RWPE2 (cell line): ENCODE data around the gene IGHMBP2.
A peak's percentile ranks its signal among the peaks of the same experiment; 100 is the strongest.
"Not testable (repeated sequence)": the region's sequence is repeated elsewhere in the genome, so short reads cannot be mapped to it uniquely, and the experiment has no call there.

Source experiments
- ATAC-seq: fragments of 200-7000 bp; cut with Tn5 transposase; 3 replicates; pipeline ENCODE4 v1.9.1; 2021; ENCODE audit warnings: low read depth
- DNase-seq: peaks from one replicate; pipeline ENCODE4 v3.0.0-alpha.2; 2020; ENCODE audit warnings: low spot score
- H3K27ac ChIP-seq: fragments of 450-650 bp; 2 replicates; pipeline ENCODE4 v1.5.1; 2017; ENCODE audit warnings: mild to moderate bottlenecking; ENCODE audit not compliant: poor library complexity, severe bottlenecking
- H3K27me3 ChIP-seq: fragments of 250-450 bp; sonication (Bioruptor Pico); 2 replicates; pipeline ENCODE4 v1.5.1; 2021; ENCODE audit warnings: mild to moderate bottlenecking, moderate library complexity; ENCODE audit not compliant: insufficient read depth, poor library complexity, severe bottlenecking
- H3K36me3 ChIP-seq: fragments of 250-450 bp; sonication (Bioruptor Pico); 2 replicates; pipeline ENCODE4 v1.5.1; 2020; ENCODE audit warnings: low read depth, mild to moderate bottlenecking, moderate library complexity
- H3K4me1 ChIP-seq: fragments of 250-450 bp; sonication (Bioruptor Pico); 2 replicates; pipeline ENCODE4 v1.5.1; 2021; ENCODE audit warnings: mild to moderate bottlenecking, moderate library complexity; ENCODE audit not compliant: insufficient read depth, poor library complexity, severe bottlenecking
- H3K4me3 ChIP-seq: fragments of 250-450 bp; sonication (Bioruptor Pico); 2 replicates; pipeline ENCODE4 v1.5.1; 2021; ENCODE audit warnings: mild to moderate bottlenecking, moderate library complexity; ENCODE audit not compliant: severe bottlenecking
- H3K9me3 ChIP-seq: fragments of 250-450 bp; sonication (Bioruptor Pico); 2 replicates; pipeline ENCODE4 v1.5.1; 2021; ENCODE audit warnings: mild to moderate bottlenecking, moderate library complexity; ENCODE audit not compliant: severe bottlenecking
- CTCF ChIP-seq: fragments of 450-650 bp; IDR thresholded peaks from one replicate; pipeline ENCODE4 v1.5.1; 2017; ENCODE audit warnings: mild to moderate bottlenecking, moderate library complexity; ENCODE audit not compliant: poor library complexity, severe bottlenecking

Gene IGHMBP2

GRCh38 chr11:68903288-68904247 is at the start of gene IGHMBP2, which contains the start of gene MRPL21:
IGHMBP2 (plus strand) TSS chr11:68903891; CDS start chr11:68903953, 62 bp downstream.
MRPL21 (minus strand) TSS chr11:68903832; CDS start chr11:68903810, 22 bp downstream.
- Histone ChIP-seq H3K27me3 (no peaks in the 10 kb centered on the region), H3K4me1 (peaks cover 8% of the 10 kb centered on the region), H3K9me3 (no peaks in the 10 kb centered on the region), H3K4me3 (peak within 1 kb of the TSS; percentile 93), H3K36me3 (peaks cover 43% of the 10 kb centered on the region), H3K27ac (peak within 1 kb of the TSS; percentile 42)
- no peak for DNase-seq
- ATAC-seq, result peak; percentile 94
- no peak for TF ChIP-seq CTCF

GRCh38 chr11:68854273-68854958 is 49.3 kb upstream of the IGHMBP2 start:
- Histone ChIP-seq H3K36me3 (no peaks in the 10 kb centered on the region), H3K9me3 (no peaks in the 10 kb centered on the region), H3K4me1 (no peaks in the 10 kb centered on the region), H3K27ac (no peak overlapping the region), H3K27me3 (peaks cover 30% of the 10 kb centered on the region), H3K4me3 (no peak overlapping the region)
- no peak for TF ChIP-seq CTCF
- DNase-seq, result no peak
- ATAC-seq, result no peak

GRCh38 chr11:68855205-68855981 is 48.3 kb upstream of the IGHMBP2 start:
- DNase-seq (no peak), ATAC-seq (no peak)
- no peaks in the 10 kb centered on the region for H3K36me3 ChIP-seq
- H3K4me1 ChIP-seq, result no peaks in the 10 kb centered on the region
- no peaks in the 10 kb centered on the region for H3K9me3 ChIP-seq
- H3K27ac ChIP-seq, result no peak overlapping the region
- peaks cover 30% of the 10 kb centered on the region for H3K27me3 ChIP-seq
- H3K4me3 ChIP-seq, result no peak overlapping the region
- TF ChIP-seq CTCF, result no peak

- not testable (repeated sequence) for DNase-seq, ATAC-seq, H3K4me1 ChIP-seq, H3K4me3 ChIP-seq, H3K9me3 ChIP-seq, H3K36me3 ChIP-seq, H3K27ac ChIP-seq
- peaks cover 30% of the 10 kb centered on the region for H3K27me3 ChIP-seq
Observed at GRCh38 chr11:68856425-68857030, 47.2 kb upstream of the IGHMBP2 start.
